Measurements from ENCODE around the gene IL17REL.

Gene IL17REL

GRCh38 chr22:50051930-50052329 lies 39.4 kb upstream of the IL17REL start:
- no peak for TF ChIP-seq CTCF (IDR thresholded peaks at IDR 0.05; ENCODE audit: low read depth, low read length, missing control alignments)
- DNase-seq (ENCODE audit: extremely low read depth, low read depth), result no peak

GRCh38 chr22:50049299-50050195 lies 37.0 kb upstream of the IL17REL start:
- DNase-seq (ENCODE audit: extremely low read depth, low read depth), result no peak
- TF ChIP-seq CTCF (IDR thresholded peaks at IDR 0.05; ENCODE audit: low read depth, low read length, missing control alignments), result no peak
- H3K4me3 ChIP-seq (replicated peaks; ENCODE audit: low read depth, low read length), result no peak overlapping the region

More at GRCh38 chr22:50051930-50052329, 39.4 kb upstream of the IL17REL start:
- no peak overlapping the region for H3K4me3 ChIP-seq (replicated peaks; ENCODE audit: low read depth, low read length)

GRCh38 chr22:50048836-50049235 lies 36.3 kb upstream of the IL17REL start:
- no peak for DNase-seq (ENCODE audit: extremely low read depth, low read depth)

GRCh38 chr22:50048061-50048765 lies 35.6 kb upstream of the IL17REL start:
- no peak for DNase-seq (ENCODE audit: extremely low read depth, low read depth)
- H3K4me3 ChIP-seq (replicated peaks; ENCODE audit: low read depth, low read length), result no peak overlapping the region
- no peak for TF ChIP-seq CTCF (IDR thresholded peaks at IDR 0.05; ENCODE audit: low read depth, low read length, missing control alignments)

More at GRCh38 chr22:50048836-50049235, 36.3 kb upstream of the IL17REL start:
- H3K4me3 ChIP-seq (replicated peaks; ENCODE audit: low read depth, low read length), result no peak overlapping the region
- no peak for TF ChIP-seq CTCF (IDR thresholded peaks at IDR 0.05; ENCODE audit: low read depth, low read length, missing control alignments)

- TF ChIP-seq CTCF (IDR thresholded peaks at IDR 0.05; ENCODE audit: low read depth, low read length, missing control alignments), result no peak
Observed at GRCh38 chr22:50047346-50047745, 34.8 kb upstream of the IL17REL start.

GRCh38 chr22:50046481-50047245 lies 34.1 kb upstream of the IL17REL start:
- TF ChIP-seq CTCF (IDR thresholded peaks at IDR 0.05; ENCODE audit: low read depth, low read length, missing control alignments), result no peak
- no peak for DNase-seq (ENCODE audit: extremely low read depth, low read depth)
- H3K4me3 ChIP-seq (replicated peaks; ENCODE audit: low read depth, low read length), result no peak overlapping the region

More at GRCh38 chr22:50047346-50047745, 34.8 kb upstream of the IL17REL start:
- no peak overlapping the region for H3K4me3 ChIP-seq (replicated peaks; ENCODE audit: low read depth, low read length)
- DNase-seq (ENCODE audit: extremely low read depth, low read depth), result no peak

All from HFF-Myc (cell line).